SK-N-DZ (cell line): ENCODE data around the gene ZBED5.
A peak's percentile ranks its signal among the peaks of the same experiment; 100 is the strongest.

Experiments
- DNase-seq: peaks from one replicate; pipeline ENCODE4 v3.0.0-alpha.2; 2015; ENCODE audit warnings: low spot score

Gene ZBED5

DNA sequence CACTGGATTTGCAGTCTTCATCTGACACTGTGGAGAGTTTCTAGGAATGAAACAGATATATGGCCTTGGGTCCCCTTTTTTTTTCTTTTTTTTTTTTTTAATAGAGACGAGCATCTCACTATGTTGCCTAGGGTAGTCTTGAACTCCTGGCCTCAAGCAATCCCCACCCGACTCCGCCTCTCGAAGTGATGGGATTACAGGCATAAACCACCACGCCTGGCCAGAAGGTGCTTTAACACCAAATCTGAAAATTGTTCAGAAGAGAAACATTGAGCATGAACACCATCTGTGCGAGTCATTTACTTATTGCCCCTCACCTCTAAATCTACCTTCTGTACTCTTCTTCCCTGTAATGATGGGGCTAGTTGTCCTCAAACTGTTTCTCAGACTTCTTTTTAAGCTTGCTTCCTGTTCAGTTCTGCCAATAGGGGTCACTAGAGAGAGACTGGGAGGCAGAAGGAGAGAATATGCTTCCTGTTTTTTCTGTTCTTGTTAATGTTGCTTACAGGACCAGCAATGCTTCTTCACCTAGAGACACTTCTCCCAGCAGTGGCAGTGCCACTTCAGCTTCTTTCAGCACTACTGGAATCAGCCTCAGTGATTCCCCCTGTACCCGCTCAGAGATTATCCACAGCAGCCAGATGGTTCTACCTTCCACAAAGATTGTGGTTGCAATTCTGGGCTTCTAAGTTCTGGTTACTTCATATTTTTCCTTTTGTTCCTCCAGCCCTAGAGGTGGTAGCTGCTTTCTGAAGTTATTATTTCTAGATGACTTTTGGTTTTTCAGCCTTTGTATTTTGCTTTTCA lies 20.8 kb upstream of the ZBED5 start:
- peak; percentile 55 for DNase-seq

DNA sequence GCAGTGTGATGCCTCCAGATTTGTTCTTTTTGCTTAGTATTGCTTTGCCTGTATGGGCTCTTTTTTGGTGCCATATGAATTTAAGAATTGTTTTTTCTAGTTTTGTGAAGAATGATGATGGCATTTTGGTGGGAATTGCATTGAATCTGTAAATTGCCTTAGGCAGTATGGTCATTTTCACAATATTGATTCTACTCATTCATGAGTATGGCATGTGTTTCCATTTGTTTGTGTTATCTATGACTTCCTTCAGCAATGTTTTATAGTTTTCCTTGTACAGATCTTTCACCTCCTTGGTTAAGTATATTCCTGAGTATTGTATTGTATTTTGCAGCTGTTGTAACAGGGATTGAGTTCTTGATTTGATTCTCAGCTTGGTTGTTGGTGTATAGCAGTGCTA lies 18.3 kb upstream of the ZBED5 start:
- DNase-seq: no peak

DNA sequence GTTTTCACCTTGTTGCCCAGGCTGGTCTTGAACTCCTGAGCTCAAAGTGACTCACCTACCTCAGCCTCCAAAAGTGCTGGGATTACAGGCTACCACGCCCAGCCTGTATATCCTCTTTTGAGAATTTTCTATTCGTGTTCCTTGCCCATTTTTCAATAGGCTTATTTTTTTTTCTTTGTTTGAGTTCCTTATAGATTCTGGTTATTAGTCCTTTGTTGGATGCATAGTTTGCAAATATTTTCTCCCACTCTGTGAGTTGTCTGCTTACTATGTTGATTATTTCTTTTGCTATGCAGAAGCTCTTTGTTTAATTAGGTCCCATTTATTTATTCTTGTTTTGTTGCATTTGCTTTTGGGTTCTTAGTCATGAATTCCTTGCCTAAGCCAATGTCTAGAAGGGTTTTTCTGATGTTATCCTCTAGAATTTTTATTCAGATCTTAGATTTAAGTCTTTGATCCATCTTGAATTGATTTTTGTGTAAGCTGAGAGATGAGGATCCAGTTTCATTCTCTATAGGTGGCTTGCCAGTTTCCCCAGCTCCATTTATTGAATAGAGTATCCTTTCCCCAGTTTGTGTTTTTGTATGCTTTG lies 17.7 kb upstream of the ZBED5 start:
- DNase-seq: no peak

DNA sequence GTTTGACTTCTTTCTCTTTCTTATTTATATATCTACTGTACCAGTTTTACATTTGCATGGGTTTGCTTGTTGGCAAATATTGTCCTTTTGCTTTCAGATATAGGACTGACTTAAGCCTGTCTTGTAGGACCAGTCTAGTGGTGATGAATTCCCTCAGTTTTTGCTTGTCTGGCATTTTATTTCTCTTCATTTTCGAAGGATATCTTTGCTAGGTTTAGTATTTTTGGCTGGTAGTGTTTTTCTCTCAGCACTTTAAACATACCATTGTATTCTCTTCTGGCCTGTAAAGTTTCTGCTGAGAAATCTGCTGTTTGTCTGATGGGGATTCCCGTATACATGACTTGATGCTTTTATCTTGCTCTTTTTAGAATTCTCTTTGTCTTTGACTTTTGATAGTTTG lies 14.2 kb upstream of the ZBED5 start:
- DNase-seq: no peak

DNA sequence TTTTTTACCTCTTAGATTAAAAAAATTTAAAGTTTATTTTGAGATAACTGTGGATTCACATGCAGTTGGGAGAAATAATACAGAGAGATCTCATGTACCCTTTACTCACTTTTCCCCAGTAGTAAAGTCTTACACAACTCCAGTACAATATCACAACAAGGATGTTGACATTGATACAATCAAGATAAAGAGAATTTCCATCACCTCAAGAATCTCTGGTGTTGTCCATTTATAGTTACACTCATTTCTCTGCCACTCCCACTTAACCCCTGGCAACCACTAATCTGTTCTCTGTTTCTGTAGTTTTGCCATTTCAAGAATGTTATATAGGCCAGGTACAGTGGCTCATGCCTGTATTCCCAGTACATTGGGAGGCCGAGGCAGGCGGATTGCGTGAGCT lies 10.5 kb upstream of the ZBED5 start:
- DNase-seq: no peak

DNA sequence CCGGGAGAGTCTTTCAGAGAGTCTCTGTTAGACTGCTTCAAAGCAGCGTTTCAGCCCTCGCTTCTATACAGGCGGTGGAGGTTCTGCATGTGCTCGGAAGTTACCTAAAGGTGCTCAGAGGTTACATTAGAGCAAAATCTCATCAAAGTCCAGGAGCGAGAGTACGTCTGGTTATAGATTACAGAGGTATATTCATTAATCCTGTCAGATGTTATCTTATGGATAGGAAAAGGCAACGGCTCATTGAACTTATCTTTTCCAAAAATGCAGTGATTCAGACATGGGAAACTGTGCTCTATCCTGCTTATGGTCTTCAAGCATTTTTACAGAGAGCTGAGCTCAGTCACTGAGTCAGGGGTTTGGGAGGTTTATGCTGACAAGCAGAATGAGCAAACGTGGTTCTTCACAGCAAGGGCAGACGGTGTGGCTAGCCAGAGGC lies 9.1 kb upstream of the ZBED5 start:
- DNase-seq: peak; percentile 60

DNA sequence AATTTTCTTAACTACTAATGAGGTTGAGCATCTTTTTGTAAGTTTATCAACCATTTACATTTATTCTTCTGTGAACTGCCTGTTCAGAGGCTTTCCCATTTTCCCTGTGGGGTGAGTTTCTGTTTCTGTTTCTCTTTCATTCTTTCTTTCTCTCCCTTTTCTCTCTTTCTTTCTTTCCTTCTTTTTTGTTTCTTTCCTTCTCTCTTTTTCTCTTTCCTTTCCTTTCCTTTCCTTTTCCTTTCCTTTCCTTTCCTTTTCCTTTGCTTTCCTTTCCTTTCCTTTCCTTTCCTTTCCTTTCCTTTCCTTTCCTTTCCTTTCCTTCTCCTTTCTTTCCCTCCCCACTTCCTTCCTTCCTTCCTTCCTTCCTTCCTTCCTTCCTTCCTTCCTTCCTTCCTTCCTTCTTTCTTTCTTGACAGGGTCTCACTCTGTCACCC lies 8.0 kb upstream of the ZBED5 start:
- no peak for DNase-seq

DNA sequence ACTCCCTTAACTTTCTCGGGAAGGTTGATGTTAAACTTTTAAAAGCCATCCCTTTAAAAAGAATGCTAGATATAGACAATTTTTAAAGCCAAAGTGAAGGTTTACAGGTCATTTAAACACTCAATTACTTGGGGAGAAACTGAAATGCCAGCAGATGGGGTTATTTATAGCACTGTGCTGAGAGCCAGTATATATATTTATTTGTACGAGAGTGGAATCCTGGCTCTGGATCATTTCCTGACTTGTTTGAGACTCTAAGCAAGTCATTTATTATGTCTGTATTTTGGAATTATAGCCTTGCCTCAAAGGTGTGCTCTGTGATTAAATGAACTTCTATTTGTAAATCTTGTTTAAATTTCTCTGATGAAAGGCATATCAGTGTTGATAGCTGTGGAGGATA lies 6.8 kb upstream of the ZBED5 start:
- no peak for DNase-seq

DNA sequence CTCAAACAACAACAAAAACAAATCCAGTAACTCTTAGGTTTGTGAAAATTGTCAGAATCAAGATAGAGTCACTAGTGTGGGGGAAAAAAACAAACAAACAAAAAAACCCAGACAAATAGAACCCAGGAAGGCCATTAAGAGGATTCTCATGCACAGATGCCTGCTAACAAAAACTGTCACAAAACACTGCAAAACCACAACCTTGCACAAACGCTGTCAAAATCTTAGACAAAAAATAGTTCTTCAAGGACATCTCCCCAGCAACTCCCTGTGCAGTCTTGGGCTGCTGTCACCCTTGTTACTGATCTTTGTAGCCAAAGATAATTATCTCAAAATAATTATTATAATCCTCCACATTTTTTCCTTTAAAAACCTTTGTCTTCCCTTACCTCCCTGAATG lies 4.6 kb upstream of the ZBED5 start:
- no peak for DNase-seq

DNA sequence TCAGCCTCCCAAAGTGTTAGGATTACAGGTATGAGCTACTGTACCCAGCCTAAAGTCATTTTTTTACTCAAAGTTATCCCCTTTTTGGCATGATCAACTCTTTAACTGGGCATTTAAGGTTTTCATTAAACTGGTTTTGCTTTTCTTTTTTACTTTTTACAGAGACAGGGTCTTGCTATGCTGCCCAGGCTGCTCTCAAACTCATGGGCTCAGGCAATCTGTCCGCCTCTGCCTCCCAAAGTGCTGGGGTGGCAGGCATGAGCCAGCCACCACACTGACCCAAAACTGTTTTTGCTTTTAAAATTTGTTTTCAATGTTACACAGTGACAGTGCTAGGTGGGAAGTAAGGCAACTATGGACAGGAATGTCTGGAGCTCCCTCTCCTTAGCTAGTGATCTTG lies 3.9 kb upstream of the ZBED5 start:
- DNase-seq: no peak

DNA sequence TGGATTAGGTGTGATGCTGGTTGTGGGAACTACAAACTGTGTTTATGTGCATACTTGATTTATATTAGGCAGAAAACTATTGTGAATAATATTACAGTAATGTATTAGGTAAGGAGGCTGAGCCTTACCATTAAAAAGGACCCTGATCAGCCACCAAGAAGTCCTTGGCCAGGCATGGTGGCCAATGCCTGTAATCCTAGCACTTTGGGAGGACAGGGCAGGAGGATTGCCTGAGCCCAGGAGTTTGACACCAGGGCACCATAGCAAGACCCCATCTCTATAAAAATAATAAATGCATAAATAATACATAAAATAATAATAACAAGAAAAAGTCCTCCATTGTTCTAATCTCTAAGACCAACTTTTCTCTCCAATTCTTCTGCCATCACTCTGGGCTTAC lies 3.2 kb upstream of the ZBED5 start:
- DNase-seq: no peak

DNA sequence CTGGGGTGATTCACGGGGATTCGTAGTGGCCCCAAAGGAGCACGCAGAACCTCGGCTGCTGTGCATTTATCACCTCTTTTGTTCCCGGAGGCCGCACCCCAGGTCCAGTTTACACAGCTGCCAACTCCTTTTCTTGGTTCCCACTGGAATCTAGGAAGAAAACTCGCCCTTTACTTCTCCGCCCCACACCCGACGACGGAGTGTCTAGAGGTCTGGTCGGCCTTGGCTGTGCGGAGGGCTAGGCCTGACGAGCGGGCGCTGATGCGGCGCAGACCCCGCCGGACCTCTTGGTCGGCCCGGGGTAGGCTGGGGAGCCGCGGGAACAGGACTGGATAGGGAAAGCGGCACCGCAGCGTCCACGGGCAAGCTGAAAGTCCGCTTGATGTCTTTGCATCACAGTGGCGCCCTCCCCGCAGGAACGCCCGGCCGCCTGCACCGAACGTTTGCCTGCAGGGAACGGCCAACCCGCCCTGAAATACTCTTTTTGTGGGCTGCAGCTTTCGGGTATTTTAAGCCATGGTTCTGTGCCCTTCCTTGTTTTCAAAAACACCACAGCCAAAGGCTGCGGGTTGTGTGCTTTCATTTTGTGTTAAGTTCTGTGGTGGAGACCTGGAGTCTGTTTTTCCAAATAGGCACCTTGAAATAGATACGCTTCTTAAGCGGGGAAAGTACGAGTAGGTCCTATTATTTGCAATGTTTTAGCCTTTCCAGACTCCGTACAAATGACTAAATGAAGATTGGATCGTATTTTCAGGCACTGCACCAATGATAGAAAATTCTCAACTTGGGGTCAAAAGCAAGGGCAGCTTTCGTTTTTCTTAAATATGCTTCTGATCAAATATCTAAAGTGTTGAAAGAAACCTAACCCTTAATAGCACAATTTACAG lies 829 bp upstream of the ZBED5 start:
- DNase-seq: no peak

DNA sequence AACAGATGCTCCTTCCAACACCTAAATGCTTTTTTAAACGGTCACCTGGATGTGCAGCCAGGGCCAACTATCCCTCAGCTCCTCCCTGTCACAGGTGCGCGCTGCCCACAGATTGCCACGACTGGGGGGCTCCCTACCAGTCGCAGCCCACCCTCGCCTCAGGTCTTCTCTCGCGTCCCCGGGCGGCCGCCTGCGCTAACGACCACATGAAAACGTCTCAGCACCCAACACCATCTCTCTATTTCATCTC lies 469 bp downstream of the ZBED5 start:
- no peak for DNase-seq

DNA sequence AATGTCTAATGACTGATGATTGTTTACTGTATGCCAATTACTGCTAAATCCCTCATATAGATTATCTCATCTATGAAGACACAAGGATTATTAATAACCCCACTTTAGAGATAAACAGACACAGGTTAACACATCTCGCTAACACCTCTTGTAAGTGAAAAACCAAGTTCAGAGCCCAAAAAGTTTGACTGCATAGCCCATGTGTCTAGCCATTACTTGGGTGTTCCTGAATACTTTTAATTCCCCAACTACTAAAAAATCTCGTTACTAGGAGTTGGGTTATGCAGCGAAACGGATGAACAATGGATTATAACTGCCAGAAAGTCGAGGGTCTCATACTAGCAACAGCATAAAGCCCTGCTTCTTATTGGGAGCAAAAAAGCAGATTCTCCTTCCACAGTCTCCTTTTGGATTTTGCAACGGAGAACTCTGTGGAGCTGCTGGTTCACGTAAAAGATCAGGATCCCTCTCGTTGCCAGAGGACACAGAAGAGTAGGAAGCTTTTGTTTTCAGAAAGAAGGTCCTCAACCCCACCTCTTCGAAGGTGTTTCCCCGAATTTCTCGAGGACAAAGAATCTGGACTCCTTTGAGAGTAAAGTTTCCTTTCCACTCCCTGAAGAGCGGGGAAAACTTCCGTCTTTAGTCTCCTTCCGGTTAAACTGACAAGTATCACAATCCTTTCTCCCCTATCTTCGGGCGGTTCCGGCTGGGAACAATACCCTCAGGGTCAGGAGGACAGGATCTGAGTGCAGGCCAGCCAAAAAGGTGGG lies 979 bp downstream of the ZBED5 start:
- DNase-seq: peak; percentile 48

DNA sequence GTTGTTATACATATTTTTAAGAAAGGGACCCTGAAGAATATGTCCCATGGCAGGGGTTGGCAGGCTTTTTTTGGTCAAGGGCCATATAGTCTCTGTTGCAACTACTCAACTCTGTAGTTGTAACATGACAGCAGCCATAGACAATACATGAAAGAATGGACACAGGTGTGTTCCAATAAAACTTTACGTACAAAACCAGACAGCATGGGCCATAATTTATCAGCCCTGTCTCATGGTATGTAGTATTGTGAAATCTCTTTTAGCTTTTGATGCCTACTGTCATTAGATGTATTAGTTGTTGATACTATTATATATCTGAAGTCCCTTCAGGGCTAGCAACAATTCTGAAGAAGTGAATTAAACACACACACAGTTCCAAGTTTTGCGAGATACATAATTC lies 2.6 kb downstream of the ZBED5 start:
- no peak for DNase-seq

DNA sequence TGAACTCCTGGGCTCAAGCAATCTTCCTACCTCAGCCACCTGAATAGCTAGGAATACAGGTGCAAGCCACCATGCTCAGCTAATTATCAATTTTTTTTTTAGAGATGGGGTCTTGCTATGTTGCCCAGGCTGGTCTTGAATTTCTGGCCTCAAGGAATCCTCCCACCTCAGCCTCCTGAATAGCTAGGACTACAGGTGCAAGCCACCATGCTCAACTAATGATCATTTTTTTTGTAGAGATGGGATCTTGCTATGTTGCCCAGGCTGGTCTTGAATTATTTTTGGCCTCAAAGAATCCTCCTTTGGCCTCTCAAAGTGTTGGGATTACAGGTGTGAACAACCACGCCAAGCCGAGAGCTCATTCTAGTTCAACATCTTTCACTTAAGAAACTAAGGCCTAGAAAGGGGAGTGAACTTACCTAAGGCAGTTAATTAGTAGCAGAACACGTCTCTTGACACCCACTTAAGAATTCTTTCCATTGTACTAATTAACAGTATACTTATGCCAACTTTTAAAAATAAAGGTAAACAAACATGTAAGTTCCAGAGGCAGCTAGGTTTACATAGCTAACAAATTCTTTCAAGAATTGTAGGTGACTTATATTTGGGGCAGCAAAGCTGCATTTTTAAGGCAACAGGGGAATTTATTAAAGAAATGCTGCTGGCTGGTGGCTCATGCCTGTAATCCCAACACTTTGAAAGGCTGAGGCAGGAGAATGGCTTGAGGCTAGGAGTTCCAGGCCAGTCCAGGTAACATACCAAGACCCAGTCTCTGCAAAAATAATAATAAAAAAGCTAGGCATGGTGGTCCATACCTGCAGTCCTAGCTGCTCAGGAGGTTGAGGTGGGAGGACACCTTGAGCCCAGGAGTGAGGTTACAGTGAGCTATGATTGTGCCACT lies 9.6 kb downstream of the ZBED5 start:
- no peak for DNase-seq

DNA sequence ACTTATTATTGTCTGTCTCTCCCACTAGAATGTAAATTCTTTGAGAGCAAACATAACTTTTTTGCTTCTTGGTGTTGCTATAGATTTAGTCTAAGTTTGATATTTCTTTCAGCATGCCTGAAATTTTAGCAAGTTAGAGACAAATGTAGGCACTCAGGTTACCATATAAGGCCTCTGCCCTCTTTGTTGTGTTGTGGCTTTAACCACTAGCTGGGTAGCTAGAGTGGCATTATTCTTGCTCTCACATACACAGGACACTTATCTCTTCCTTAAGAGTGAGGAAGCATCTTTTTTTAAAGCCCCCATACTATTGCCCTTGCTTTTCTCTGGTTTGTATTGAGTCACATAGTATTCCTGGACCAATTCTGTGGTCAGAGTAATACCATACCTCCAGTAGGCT lies 11.2 kb downstream of the ZBED5 start:
- DNase-seq: no peak

DNA sequence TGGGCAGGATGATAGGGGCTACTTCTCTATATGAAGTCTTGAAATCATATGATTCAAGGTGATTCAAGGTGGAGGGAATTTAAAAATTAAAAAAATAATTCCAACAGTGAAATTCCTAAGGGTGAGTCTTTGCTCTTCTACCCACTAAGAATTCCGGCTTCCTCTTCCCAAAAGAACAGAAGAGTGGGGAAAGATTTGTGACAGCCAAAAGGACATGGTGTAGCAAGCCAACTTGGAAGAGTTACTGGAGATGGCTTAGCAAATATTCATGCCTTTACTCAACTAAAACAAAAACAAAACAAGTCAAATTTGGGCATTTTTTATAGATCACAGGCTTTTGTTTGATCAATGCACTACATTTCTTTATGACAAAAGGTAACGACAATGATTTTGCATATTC lies 12.3 kb downstream of the ZBED5 start:
- DNase-seq: no peak

DNA sequence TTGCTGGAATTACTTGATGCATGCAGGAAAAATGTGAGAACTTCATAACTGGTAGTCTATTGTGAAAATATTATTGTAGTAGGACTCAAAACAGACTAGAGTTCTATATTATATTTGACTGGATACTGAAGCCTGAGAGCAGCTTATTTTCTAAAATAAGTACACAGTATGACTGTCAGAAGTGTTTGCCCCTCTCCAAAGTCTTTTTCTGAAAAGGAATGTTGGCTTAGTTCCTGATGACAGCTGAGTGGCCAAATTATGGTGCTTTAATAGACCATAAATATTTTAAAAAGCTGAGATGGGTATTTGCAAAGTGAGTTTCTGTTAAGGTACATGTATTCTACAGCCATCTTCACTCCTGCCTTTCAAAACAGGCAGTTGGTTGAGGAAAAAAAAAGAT lies 13.1 kb downstream of the ZBED5 start:
- no peak for DNase-seq

DNA sequence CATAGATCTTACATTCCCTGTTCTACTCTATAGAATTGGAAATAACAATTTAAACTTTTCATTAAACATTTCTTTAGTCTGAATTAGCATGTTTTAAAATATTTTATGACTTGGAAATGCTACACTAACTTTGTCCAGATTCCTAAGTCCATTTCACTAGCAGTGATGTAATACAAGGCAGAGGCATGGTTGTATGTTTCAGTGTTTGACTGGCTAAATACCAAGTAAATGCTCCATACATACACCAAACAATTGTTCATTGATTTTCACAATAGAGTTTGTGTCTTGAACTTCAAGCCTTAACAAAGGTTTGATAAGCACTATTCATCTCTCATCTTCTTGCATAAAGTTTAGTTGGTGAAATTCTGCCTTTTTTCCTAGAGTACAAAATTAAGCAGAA lies 13.5 kb downstream of the ZBED5 start:
- DNase-seq: no peak

DNA sequence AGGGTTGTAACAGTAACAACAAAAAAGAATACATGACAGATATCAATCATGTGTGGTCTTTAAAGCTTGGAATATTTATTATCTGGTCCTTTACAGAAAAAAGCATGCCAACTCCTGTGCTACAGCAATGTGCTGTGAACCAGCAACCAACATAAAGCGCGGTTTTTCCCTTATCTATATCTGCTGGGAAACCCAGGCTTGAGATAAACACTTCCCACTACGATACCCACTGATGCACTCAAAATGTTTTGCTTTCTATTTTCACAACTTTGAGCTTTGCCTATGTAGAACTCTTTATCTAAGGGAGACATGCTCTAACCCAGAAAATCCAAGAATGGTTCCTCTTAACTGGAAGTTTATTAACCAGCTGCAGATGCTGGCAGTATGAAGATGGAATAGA lies 19.0 kb downstream of the ZBED5 start:
- no peak for DNase-seq
